HL-60/S4 (cell line): ENCODE measurements around the gene CPT1A.

Source experiments
- in situ Hi-C: fragments of 300-500 bp; cut with MboI; formaldehyde crosslinking; loops from 2 replicates; pipeline ENCODE4 v1.14.3; 2022; ENCODE audit warnings: low sequenced_read_pairs

CPT1A gene

DNA sequence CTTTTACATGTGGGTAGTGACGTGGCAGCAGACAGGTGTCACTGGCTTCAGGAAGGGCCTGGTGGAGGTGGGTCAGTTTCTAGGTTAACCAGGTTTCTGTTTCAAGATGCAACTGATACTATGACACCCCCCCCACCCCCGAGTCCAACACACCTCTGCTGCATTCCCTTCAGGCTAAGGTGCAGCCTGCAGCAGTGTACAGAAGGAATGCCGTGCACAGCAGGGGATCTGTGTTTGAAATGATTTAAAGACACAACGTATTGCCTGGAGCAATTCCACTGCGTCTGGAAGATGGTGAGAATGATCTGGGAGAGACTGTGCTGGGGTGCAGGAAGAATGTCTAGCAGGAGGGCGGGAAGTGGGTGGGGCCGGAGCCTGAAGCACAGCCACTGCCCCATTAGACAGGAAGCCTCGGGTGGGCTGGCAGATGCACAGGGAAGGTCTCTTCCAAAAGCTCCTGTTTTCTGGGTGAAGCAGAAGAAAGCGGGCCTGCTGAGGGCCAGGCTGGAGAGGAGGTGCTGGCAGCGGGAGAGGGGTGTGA, 78.5 kb downstream of the CPT1A start:
- in situ Hi-C loops = no loop called here

DNA sequence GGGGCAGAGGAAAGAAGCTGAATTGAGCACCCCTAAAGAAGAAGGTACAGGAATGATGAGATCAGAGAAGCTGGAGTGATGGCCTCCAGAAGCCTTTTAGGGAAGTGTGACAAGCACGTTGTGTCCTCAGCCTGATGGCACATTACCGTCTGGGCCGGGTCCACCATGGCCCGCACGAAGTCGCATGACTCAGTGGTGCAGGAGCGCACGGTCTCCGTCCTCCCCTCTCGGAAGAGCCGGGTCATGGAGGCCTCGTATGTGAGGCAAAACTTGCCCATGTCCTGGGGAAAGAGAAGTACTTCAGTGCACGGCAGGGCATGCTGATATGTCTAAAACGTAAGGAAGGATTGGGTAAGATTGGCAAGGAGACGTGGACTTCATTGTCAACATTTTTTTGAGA, 79.2 kb downstream of the CPT1A start:
- in situ Hi-C loops = no loop called here

GRCh38 chr11:68761801-68762200, 79.9 kb downstream of the CPT1A start:
- in situ Hi-C loops = no loop called here

- in situ Hi-C loops = no loop called here
Observed at GRCh38 chr11:68759991-68760390, 81.7 kb downstream of the CPT1A start.

- in situ Hi-C loops = no loop called here
Observed at GRCh38 chr11:68757711-68758110, 84.0 kb downstream of the CPT1A start.

DNA sequence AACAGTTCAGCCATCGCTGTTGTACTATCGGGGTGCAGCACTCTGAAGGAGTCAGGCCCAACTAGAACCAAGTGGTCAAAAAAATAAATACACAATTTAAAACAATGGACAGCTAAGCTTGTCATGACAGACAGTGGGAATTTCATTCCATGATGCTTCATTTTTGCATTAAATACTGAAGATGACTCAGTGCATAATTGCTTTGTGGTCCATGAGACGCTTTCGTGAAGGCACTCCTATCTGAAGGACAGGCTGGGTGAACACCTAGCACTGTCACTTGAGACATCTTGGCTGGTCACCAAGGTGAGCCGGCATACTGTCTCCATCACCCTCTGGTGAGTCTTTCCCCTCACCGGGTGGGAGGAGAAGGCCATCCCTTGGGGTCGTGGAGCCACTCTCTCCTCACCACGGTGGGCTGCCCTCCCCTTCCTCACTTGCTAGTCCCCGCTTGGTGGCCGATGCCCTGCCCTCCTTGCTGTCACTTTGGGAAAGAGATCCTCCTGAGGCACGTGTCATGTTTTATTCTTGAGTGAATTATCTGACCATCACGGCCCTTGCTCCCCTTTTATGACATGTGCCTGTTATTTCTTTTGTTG, 85.4 kb downstream of the CPT1A start:
- in situ Hi-C loops = no loop called here

GRCh38 chr11:68753300-68753699, 88.4 kb downstream of the CPT1A start:
- in situ Hi-C loops = no loop called here

DNA sequence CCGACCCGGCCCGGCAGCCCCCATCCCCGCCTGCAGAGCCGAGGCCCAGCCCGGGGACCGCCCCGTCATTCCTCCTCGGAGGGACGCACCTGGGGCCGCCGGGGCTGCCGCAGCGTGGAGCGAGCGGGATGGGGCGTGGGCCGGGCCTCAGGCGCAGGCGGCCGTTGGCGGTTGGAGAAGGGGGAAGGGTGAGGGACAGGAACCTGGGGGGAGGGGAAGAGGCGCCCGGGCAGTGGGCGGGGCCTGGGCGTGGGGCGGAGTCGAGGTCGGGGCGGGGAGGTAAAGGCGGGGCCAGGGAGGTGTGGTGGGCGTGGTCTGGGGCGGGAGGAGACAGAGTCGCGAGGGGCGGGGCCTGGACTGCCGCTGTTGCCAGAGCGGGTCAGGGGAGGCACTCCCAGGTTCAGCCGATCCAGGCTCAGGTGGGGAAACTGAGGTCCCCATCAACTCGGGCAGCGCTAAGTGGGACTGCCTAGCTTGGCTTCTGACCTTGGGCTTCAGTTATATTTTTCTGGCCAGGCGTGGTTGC, 90.3 kb downstream of the CPT1A start, which contains the start of gene TESMIN:
TSS of gene TESMIN (minus strand) at position 190 of the 526 bp plus-strand sequence. CDS start 860 bp downstream, outside the sequence.
- in situ Hi-C loops = no loop called here

- in situ Hi-C loops = no loop called here
Observed at GRCh38 chr11:68751004-68751325, 90.8 kb downstream of the CPT1A start.

GRCh38 chr11:68750195-68751003, 91.3 kb downstream of the CPT1A start:
- in situ Hi-C loops = no loop called here

DNA sequence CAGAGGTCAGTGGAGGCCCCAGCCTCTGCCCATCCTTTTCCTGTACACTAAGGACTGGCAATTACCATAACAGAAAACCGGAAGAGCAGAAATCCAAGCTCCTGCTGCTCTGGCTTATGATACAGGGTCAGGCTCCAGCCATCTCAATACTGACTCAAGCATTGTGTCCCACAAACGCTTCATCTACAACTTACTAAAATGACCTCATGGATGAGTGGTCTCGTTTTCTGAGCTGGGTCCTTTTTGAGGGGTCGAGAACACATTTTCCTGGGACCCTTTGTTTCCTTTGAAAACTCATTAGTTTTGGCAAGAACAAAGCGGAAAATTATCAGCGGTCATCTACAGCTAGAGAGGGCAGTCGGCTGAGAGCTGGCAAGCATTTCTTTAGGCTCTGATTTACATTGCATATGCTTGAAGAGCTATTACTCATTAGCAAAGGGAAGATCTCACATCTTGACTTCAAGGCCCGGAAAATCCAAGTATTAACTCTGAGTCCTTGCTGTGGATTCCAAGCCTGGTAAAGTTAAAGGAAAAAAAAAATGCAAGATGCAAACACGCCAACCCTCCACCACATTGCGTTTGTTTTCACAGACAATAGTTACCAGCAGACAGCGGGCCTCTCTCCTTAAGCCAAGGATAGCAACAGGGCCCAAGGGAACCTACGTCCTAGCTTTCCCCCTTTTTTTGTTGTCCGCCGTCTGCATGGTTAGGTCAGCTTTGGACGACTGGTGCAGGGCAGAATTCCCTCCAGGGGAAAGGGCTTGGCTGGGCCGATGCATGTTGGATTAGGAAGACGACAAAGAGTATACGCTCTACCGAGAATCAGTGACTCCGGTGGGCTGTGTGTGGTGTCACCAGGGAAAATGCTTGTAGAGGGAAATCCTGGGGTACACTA, 92.2 kb downstream of the CPT1A start:
- in situ Hi-C loops = no loop called here

- in situ Hi-C loops = no loop called here
Observed at GRCh38 chr11:68748061-68748460, 93.7 kb downstream of the CPT1A start.

DNA sequence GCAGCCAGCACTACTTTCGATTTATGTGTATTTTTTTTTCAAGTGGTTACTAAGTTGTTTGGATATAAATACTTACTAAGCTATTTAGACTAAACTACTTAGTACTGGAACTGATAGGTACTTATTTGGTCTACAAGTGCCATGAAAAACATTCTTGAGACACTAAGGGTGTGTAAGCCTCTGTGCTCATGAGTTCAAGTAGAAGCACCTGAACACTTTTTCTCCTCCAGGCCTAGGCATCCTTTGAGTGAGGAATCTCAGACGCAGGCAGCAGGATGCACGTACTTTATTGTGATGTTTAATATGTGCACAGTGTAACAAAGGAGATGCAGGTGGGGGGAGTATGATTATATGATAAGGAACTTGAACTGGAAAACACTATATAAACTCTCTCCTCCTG, 98.2 kb downstream of the CPT1A start:
- in situ Hi-C loops = no loop called here

GRCh38 chr11:68741463-68741862, 100.3 kb downstream of the CPT1A start:
- in situ Hi-C loops = no loop called here

DNA sequence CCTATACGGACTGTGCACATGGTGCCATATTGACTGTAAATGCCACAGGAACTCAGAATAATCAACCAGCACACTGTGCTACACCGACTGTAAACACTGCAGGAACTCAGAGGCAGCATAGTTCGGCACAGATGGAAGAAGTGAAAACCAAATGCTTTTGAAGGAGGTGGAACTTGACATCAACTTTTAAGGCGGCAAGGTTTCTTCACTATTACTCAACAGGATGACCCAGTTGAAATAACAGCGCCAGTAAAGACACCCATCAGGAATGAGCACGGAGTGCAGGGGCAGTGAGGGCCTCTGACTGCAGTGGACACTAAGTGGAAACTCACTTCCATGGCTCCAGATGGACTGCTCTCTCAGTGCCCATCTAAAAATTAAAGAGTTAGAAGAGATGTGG, 106.1 kb downstream of the CPT1A start:
- in situ Hi-C loops = no loop called here

DNA sequence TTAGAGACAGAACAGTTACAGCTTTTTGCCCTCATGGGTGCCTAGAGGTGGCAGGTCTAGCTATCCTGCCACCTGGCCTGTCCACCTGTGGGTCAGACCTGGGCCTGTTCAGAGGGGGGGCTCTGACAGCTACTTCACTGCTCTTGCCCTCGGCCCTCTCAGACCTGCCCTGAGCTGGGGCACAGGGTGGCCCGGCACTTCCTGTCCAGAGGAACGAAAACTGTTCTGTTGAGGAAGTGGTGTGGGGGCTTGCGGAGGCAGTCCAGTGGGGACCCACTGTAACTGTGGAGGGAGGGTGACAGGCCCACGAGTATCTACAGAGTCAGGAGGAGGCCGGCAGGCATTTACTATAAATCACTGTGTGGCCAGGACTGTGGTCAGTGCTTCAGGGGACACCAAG, 106.6 kb downstream of the CPT1A start:
- in situ Hi-C loops = no loop called here

DNA sequence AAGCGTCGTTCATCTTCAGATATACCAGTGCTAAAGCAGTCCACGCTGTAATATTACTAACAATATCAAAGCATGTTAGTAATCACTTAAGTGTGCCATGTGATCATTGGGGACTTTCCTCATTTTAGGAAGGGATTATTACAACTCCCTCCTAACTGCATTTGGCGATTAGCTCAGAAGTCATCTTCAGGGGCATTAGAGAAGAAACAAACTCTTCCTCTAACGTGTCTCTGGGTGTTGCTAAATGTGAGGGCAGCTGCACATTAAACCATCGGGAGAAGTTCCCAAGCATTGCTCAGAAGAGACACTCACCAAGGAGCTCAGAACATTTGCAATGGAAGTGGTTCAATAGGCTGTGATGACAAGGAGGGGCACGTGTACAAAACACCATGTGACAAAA, 107.6 kb downstream of the CPT1A start:
- in situ Hi-C loops = no loop called here

DNA sequence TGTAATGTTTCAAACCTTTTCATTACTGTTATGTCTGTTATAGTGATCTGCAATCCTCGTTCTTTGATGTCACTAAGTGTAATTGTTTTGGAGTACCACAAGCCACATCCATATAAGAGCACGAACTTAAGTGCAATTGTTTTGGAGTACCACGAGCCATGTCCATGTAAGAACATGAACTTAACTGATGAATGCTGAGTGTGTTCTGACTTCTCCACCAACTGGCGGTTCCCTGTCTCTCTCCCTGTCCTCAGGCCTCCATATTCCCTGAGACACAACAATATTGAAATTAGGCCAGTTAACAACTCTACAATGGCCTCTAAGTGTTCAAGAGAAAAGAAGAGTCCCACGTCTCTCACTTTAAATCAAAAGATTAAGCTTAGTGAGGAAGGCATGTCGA, 113.9 kb downstream of the CPT1A start:
- in situ Hi-C loops = no loop called here

GRCh38 chr11:68724293-68724692, 117.4 kb downstream of the CPT1A start:
- in situ Hi-C loops = no loop called here

DNA sequence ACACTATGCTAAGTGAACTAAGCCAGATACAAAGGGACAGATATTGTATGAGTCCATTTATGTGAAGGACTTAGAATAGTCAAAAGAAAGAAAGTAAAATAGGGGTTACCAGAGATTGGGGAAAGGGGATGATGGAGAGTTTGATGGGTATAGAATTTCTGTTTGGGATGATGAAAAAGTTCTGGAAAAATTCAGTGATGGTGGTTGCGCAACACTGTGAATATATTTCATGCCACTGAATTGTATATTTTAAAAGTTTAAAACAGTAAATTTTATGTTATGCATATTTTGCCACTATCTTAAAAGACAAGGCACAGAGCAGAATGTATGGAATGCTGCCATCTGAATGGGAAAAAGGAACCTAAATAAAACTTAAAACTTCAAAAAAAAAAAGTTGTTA, 119.6 kb downstream of the CPT1A start:
- in situ Hi-C loops = no loop called here

GRCh38 chr11:68721075-68721474, 120.6 kb downstream of the CPT1A start:
- in situ Hi-C loops = no loop called here
